GM23338 (cell line): Measurements from ENCODE around the gene DIP2C. TPM values are rescaled to one million over a fixed set of nuclear protein-coding genes. Genes with fewer than 3 reads are reported as not detected.

Source experiments
- ATAC-seq: fragments of 200-7000 bp; cut with Tn5 transposase; 3 replicates; pipeline ENCODE4 v1.9.1; 2020
- DNase-seq: peaks from one replicate; pipeline ENCODE4 v3.0.0-alpha.2; 2015; ENCODE audit warnings: low spot score
- H2AFZ ChIP-seq: fragments of 200-600 bp; sonication (generic); 2 replicates; pipeline ENCODE4 v1.8.0; 2016; ENCODE audit warnings: antibody characterized with exemption, mild to moderate bottlenecking, moderate library complexity
- H3F3A ChIP-seq: fragments of 200-600 bp; sonication (generic); replicated peaks from 2 replicates; pipeline ENCODE4 v1.8.0; 2017; ENCODE audit warnings: antibody characterized with exemption, mixed run types, low read depth
- H3K27ac ChIP-seq: fragments of 200-600 bp; sonication (generic); 2 replicates; pipeline ENCODE4 v1.6.1; 2016; ENCODE audit warnings: low read depth
- H3K27me3 ChIP-seq: fragments of 200-600 bp; sonication (generic); 2 replicates; pipeline ENCODE4 v1.8.0; 2016; ENCODE audit warnings: mild to moderate bottlenecking, mixed run types, moderate library complexity; ENCODE audit not compliant: insufficient read depth
- H3K36me3 ChIP-seq: fragments of 200-600 bp; sonication (generic); 2 replicates; pipeline ENCODE4 v1.8.0; 2016; ENCODE audit warnings: mild to moderate bottlenecking; ENCODE audit not compliant: insufficient read depth
- H3K4me1 ChIP-seq: fragments of 200-600 bp; sonication (generic); 2 replicates; pipeline ENCODE4 v1.8.0; 2016; ENCODE audit warnings: mild to moderate bottlenecking, moderate library complexity; ENCODE audit not compliant: insufficient read depth
- H3K4me2 ChIP-seq: fragments of 200-600 bp; sonication (generic); 2 replicates; pipeline ENCODE4 v1.7.1; 2017; ENCODE audit warnings: mixed run types
- H3K4me3 ChIP-seq: fragments of 200-600 bp; sonication (generic); 2 replicates; pipeline ENCODE4 v1.6.1; 2016; ENCODE audit warnings: mixed run types
- H3K79me2 ChIP-seq: fragments of 200-600 bp; sonication (generic); replicated peaks from 2 replicates; pipeline ENCODE4 v1.8.0; 2017; ENCODE audit warnings: mild to moderate bottlenecking; ENCODE audit not compliant: insufficient read depth
- H3K9me2 ChIP-seq: fragments of 200-600 bp; sonication (generic); 2 replicates; pipeline ENCODE4 v1.8.0; 2017; ENCODE audit not compliant: insufficient read depth
- H4K20me1 ChIP-seq: fragments of 200-600 bp; sonication (generic); replicated peaks from 2 replicates; pipeline ENCODE4 v1.8.0; 2017; ENCODE audit warnings: mild to moderate bottlenecking; ENCODE audit not compliant: insufficient read depth
- H3K27ac Mint-ChIP-seq: 2 replicates; pipeline ENCODE4 v1.8.0; 2020; ENCODE audit warnings: inconsistent platforms, mild to moderate bottlenecking, moderate library complexity, mixed read lengths
- H3K27me3 Mint-ChIP-seq: 3 replicates; pipeline ENCODE4 v1.8.0; 2022; ENCODE audit warnings: low read depth, mild to moderate bottlenecking, moderate library complexity, mixed read lengths, inconsistent platforms; ENCODE audit not compliant: insufficient read depth, poor library complexity
- H3K36me3 Mint-ChIP-seq: 3 replicates; pipeline ENCODE4 v1.8.0; 2021; ENCODE audit warnings: low read depth, mild to moderate bottlenecking, inconsistent platforms, moderate library complexity, mixed read lengths
- H3K4me1 Mint-ChIP-seq: 3 replicates; pipeline ENCODE4 v1.8.0; 2020; ENCODE audit warnings: mild to moderate bottlenecking, inconsistent platforms, mixed read lengths
- H3K4me3 Mint-ChIP-seq: 3 replicates; pipeline ENCODE4 v1.8.0; 2021; ENCODE audit warnings: moderate library complexity, mild to moderate bottlenecking, inconsistent platforms, mixed read lengths
- H3K9me3 Mint-ChIP-seq: 3 replicates; pipeline ENCODE4 v1.8.0; 2020; ENCODE audit warnings: moderate library complexity, mild to moderate bottlenecking, inconsistent platforms, mixed read lengths
- CREB1 ChIP-seq: fragments of 250-450 bp; sonication (Bioruptor Pico); IDR thresholded peaks from 2 replicates; pipeline ENCODE4 v1.5.0; 2020; ENCODE audit warnings: low read depth, mild to moderate bottlenecking, moderate library complexity
- EZH2 ChIP-seq: fragments of 200-600 bp; sonication (generic); IDR thresholded peaks from one replicate; pipeline ENCODE4 v1.8.0; 2017; ENCODE audit warnings: antibody characterized with exemption, mild to moderate bottlenecking, low read depth; ENCODE audit not compliant: unreplicated experiment
- JUNB ChIP-seq: IDR thresholded peaks from one replicate; pipeline ENCODE4 v1.6.1; 2016; ENCODE audit warnings: antibody characterized with exemption; ENCODE audit not compliant: unreplicated experiment
- POLR2AphosphoS5 ChIP-seq: IDR thresholded peaks from 2 replicates; pipeline ENCODE4 v1.6.1; 2016; ENCODE audit warnings: antibody characterized with exemption, low read depth
- STAT1 ChIP-seq: IDR thresholded peaks from one replicate; pipeline ENCODE4 v1.6.1; 2016; ENCODE audit warnings: antibody characterized with exemption; ENCODE audit not compliant: unreplicated experiment
- ZNF114 ChIP-seq: fragments of 250-450 bp; sonication (Bioruptor Pico); IDR thresholded peaks from 2 replicates; pipeline ENCODE4 v1.5.0; 2020; ENCODE audit warnings: mild to moderate bottlenecking, moderate library complexity
- ZNF331 ChIP-seq: fragments of 250-450 bp; sonication (Bioruptor Pico); IDR thresholded peaks from 2 replicates; pipeline ENCODE4 v1.5.0; 2020; ENCODE audit warnings: low read depth, mild to moderate bottlenecking, moderate library complexity
- polyA plus RNA-seq: library from polyadenylated mRNA; unstranded; fragments of >200 nt; fragmentation: Nextera tagmentation; extraction: Ambion mirVana; gene quantifications from 2 replicates; pipeline ENCODE4 v1.2.1, GENCODE V29; 2016
- total RNA-seq: library from RNA; depleted of rRNA; stranded (reverse); fragments of >200 nt; shearing (Covaris generic); gene quantifications from 2 replicates; pipeline ENCODE4 v1.2.3, GENCODE V29; 2014
- TF ChIP-seq, protein P1 (sequence below): IDR thresholded peaks from 2 replicates; pipeline ENCODE4 v1.6.1; 2016; ENCODE audit warnings: antibody characterized with exemption
- TF ChIP-seq, protein P2 (sequence below): fragments of 250-450 bp; sonication (Bioruptor Pico); IDR thresholded peaks from 2 replicates; pipeline ENCODE4 v1.5.0; 2020; ENCODE audit warnings: mild to moderate bottlenecking, moderate library complexity
- TF ChIP-seq, protein P3 (sequence below): IDR thresholded peaks from one replicate; pipeline ENCODE4 v1.6.1; 2018; ENCODE audit warnings: antibody characterized with exemption; ENCODE audit not compliant: unreplicated experiment

DIP2C gene
- total and polyA plus RNA-seq, 2 experiments from 2014 or later = 5.1 to 7.7 TPM

DNA sequence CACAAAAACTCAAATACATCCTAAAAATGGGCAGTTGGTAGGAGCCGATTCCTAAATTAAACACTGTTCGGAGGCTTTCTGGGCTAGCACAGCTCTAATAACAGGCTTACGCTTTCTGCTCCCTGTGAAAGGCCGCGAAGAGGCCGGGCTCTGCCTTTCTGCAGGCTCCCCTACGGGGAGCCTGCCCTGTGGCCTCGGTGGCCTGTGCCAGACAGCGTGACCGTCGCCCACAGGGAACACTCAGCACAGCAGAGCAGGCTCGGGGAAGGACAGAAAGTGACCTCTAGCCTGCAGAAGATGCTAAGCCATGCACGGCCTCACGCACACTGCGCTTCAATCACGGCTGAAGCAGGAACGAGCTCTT lies 64.2 kb downstream of the DIP2C start (continued):
- TF ChIP-seq, protein P1, sequence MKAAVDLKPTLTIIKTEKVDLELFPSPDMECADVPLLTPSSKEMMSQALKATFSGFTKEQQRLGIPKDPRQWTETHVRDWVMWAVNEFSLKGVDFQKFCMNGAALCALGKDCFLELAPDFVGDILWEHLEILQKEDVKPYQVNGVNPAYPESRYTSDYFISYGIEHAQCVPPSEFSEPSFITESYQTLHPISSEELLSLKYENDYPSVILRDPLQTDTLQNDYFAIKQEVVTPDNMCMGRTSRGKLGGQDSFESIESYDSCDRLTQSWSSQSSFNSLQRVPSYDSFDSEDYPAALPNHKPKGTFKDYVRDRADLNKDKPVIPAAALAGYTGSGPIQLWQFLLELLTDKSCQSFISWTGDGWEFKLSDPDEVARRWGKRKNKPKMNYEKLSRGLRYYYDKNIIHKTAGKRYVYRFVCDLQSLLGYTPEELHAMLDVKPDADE = no peak
- TF ChIP-seq POLR2AphosphoS5 (no peak), ZNF331 (CRISPR knock-in tag) (no peak)

DNA sequence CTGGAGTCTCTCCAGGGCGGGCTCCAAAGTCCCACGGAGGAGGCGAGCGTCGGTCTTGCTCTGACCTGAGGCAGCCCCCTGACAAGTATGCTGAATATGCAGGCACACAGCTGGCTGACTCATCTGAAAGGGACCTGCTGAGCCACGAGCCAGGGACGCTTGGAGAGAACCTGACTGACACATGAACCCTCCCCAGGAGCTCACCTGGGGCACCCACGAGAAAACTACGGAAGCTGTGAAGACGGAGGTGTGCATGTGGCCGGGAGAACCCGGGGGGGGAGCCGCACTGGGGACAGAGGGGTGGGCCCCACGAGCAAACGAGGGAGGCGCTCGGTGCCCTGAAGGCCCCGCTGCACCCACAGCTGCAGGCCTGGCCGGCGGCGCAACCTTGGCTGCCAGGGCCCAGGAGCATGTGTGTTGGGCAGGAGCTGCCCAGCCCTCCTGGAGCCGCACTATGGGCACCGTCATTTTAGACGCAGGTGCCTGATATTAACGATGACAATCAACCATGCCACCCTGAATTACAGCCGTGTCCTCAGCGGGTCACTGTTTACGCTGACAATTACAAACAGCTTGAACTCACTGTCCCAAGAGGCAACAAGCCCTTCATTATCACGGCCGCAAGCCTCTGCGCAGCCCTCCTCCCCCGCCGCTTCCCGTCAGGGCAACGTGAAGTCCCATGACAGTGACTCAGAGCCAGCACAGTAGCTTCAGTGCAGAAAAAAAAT lies 64.7 kb downstream of the DIP2C start:
- Histone ChIP-seq H3K36me3 (no peaks in the 10 kb centered on the region), H3K4me1 (peaks cover 12% of the 10 kb centered on the region), H3K4me2 (peak overlapping the region; percentile 57; the same call in 1 of the 2 replicates), H3K27me3 (no peaks in the 10 kb centered on the region), H2AFZ (no peak overlapping the region), H3K27ac (peak overlapping the region; percentile 78; the same call in 1 of the 2 replicates), H3K9me2 (no peaks in the 10 kb centered on the region), H3K4me3 (no peak overlapping the region), H4K20me1 (no peaks in the 10 kb centered on the region), H3F3A (peaks cover 3% of the 10 kb centered on the region; the same call in 1 of the 2 replicates), H3K79me2 (peaks cover 19% of the 10 kb centered on the region)
- no peaks in the 10 kb centered on the region; the same call in 2 of the 3 replicates for H3K36me3 Mint-ChIP-seq
- peak overlapping the region; percentile 29; the same call in 1 of the 2 replicates for H3K27ac Mint-ChIP-seq
- DNase-seq (peak; percentile 77), ATAC-seq (peak; percentile 85)
- peaks cover 17% of the 10 kb centered on the region for H3K27me3 Mint-ChIP-seq
- H3K4me1 Mint-ChIP-seq = peaks cover 39% of the 10 kb centered on the region
- H3K9me3 Mint-ChIP-seq = no peaks in the 10 kb centered on the region
- H3K4me3 Mint-ChIP-seq = peak overlapping the region; percentile 51
- TF ChIP-seq EZH2 (no peak), ZNF114 (CRISPR knock-in tag) (no peak), ZNF331 (CRISPR knock-in tag) (no peak), STAT1 (no peak), JUNB (no peak), CREB1 (CRISPR knock-in tag) (no peak), POLR2AphosphoS5 (no peak)
- TF ChIP-seq, protein P2, sequence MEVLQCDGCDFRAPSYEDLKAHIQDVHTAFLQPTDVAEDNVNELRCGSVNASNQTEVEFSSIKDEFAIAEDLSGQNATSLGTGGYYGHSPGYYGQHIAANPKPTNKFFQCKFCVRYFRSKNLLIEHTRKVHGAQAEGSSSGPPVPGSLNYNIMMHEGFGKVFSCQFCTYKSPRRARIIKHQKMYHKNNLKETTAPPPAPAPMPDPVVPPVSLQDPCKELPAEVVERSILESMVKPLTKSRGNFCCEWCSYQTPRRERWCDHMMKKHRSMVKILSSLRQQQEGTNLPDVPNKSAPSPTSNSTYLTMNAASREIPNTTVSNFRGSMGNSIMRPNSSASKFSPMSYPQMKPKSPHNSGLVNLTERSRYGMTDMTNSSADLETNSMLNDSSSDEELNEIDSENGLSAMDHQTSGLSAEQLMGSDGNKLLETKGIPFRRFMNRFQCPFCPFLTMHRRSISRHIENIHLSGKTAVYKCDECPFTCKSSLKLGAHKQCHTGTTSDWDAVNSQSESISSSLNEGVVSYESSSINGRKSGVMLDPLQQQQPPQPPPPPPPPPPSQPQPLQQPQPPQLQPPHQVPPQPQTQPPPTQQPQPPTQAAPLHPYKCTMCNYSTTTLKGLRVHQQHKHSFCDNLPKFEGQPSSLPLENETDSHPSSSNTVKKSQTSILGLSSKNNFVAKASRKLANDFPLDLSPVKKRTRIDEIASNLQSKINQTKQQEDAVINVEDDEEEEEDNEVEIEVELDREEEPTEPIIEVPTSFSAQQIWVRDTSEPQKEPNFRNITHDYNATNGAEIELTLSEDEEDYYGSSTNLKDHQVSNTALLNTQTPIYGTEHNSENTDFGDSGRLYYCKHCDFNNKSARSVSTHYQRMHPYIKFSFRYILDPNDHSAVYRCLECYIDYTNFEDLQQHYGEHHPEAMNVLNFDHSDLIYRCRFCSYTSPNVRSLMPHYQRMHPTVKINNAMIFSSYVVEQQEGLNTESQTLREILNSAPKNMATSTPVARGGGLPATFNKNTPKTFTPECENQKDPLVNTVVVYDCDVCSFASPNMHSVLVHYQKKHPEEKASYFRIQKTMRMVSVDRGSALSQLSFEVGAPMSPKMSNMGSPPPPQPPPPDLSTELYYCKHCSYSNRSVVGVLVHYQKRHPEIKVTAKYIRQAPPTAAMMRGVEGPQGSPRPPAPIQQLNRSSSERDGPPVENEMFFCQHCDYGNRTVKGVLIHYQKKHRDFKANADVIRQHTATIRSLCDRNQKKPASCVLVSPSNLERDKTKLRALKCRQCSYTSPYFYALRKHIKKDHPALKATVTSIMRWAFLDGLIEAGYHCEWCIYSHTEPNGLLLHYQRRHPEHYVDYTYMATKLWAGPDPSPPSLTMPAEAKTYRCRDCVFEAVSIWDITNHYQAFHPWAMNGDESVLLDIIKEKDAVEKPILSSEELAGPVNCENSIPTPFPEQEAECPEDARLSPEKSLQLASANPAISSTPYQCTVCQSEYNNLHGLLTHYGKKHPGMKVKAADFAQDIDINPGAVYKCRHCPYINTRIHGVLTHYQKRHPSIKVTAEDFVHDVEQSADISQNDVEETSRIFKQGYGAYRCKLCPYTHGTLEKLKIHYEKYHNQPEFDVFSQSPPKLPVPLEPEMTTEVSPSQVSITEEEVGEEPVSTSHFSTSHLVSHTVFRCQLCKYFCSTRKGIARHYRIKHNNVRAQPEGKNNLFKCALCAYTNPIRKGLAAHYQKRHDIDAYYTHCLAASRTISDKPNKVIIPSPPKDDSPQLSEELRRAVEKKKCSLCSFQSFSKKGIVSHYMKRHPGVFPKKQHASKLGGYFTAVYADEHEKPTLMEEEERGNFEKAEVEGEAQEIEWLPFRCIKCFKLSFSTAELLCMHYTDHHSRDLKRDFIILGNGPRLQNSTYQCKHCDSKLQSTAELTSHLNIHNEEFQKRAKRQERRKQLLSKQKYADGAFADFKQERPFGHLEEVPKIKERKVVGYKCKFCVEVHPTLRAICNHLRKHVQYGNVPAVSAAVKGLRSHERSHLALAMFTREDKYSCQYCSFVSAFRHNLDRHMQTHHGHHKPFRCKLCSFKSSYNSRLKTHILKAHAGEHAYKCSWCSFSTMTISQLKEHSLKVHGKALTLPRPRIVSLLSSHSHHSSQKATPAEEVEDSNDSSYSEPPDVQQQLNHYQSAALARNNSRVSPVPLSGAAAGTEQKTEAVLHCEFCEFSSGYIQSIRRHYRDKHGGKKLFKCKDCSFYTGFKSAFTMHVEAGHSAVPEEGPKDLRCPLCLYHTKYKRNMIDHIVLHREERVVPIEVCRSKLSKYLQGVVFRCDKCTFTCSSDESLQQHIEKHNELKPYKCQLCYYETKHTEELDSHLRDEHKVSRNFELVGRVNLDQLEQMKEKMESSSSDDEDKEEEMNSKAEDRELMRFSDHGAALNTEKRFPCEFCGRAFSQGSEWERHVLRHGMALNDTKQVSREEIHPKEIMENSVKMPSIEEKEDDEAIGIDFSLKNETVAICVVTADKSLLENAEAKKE (CRISPR knock-in tag) = no peak
- TF ChIP-seq, protein P3, sequence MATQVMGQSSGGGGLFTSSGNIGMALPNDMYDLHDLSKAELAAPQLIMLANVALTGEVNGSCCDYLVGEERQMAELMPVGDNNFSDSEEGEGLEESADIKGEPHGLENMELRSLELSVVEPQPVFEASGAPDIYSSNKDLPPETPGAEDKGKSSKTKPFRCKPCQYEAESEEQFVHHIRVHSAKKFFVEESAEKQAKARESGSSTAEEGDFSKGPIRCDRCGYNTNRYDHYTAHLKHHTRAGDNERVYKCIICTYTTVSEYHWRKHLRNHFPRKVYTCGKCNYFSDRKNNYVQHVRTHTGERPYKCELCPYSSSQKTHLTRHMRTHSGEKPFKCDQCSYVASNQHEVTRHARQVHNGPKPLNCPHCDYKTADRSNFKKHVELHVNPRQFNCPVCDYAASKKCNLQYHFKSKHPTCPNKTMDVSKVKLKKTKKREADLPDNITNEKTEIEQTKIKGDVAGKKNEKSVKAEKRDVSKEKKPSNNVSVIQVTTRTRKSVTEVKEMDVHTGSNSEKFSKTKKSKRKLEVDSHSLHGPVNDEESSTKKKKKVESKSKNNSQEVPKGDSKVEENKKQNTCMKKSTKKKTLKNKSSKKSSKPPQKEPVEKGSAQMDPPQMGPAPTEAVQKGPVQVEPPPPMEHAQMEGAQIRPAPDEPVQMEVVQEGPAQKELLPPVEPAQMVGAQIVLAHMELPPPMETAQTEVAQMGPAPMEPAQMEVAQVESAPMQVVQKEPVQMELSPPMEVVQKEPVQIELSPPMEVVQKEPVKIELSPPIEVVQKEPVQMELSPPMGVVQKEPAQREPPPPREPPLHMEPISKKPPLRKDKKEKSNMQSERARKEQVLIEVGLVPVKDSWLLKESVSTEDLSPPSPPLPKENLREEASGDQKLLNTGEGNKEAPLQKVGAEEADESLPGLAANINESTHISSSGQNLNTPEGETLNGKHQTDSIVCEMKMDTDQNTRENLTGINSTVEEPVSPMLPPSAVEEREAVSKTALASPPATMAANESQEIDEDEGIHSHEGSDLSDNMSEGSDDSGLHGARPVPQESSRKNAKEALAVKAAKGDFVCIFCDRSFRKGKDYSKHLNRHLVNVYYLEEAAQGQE = no peak
- TF ChIP-seq, protein P1 = no peak
